Hematopoietic multipotent progenitor cell treated with erythropoietin and hydrocortisone succinate and interleukin-3 and kit ligand, for 15 days (in vitro differentiated cells): ENCODE measurements around the gene NISCH.
A peak's percentile ranks its signal among the peaks of the same experiment; 100 is the strongest.

Experiments
- DNase-seq: peaks from one replicate; pipeline ENCODE4 v3.0.0-alpha.2; 2015; ENCODE audit warnings: low spot score

The NISCH gene

DNA sequence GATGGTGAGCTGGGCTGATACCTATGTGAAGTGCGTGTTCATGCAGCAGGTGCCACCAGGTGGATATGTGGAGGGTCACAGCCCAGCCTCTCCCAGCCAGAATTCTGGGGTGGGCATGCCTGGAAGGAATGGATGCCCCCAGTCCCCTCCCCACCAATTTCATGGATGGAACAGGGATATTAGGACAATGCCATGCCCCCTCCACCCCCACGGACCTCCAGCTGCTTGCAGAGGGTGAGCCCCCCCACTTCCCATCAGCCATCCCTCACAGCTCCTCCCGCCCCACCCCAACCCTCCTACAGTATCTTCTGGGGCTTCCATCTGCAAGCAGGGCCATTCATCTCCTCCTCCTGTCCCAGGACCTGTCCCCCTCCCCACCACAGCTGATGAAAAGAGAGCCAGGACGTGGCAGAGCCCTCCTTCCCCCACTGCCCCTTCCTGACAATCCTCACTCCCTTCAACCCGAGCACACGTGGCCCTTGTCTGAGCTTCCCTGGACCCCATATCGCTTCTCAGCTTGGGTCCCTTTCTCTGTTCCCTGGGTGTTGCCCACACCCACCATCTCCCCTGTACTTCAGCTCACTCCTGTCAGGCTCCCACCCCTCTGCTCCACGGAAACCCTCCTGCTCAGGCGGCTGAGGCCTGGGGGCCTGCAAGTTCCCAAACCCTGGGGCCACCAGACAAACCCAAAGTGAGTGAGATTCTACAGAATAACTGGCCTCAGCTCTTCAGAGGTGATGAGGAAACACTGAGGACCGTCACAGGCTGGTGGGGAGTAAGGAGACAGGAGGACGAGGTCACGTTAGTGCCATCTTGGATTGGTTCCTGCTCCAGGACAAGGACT is 7.7 kb upstream of the NISCH start:
- DNase-seq, result no peak

DNA sequence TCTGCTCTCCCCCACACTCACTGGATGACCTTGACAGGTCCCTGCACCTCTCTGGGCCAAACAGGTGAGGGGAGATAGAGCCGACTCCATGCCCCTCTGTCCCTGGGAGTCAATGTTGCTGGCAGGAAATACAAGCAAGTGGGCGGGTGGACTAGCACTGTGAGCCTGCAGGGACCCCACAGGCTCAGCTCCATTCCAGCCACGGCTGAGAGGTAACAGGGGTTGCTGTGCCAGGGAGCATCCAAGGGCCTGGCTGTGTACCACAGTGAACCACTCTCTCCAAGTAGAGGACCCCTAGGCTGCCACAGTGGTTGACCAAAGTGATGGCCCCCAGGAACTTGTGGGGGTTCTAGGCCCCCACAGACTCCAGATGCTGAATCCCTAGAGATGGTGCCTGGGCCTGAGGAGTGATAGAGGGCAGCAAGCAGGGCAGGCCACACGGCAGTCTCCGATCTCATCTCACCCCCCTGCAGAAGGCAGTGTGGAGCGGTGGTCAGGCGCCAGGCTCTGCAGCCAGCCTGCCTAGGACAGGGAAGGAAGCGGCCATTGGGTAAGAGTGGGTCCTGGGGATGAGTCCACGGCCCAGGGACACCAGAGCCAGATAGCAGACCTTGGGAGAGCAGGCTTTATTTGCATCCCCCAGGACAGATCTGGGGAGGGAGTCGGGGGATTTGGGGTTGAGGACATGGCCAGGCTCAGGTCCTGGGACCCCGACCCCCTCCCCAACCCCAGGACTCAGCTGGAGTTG is 4.7 kb upstream of the NISCH start:
- DNase-seq, result no peak

DNA sequence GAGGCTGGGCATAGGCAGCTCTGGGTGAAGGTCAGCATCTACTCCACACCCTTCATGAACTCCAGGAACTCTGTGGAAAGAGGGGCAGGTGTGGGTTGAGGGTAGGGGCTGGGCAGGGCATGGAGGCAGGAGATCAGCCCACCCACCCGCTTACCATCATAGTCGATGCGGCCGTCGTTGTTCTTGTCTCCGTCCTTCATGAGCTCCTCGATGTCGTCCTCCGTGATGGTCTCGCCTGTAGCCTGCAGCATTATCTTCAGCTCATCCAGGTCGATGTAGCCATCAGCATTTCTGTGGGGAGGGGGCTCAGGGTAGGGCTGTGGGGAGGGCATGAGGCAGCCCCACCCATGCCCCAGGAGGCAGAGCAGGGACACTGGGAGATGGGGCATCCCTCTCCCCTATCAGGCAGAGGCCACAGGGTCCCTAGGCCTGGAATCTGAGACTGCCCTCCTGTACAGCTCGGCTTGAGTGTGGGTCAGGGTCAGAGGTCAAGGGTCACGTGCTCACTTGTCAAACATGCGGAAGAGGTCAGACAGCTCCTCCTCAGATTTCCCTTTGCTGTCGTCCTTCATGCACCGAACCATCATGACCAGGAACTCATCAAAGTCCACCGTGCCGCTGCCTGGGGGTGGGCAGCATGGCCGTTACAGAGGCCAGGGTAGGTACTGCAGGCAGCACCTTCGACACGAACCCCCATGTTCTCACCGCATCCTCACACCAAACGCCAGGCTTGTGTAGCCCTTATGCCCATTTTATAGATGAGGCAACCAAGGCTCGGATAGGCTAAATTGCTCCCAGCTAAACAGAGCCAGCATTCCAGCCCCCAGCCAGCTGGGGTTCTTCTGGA is 3.9 kb upstream of the NISCH start:
- DNase-seq, result no peak

DNA sequence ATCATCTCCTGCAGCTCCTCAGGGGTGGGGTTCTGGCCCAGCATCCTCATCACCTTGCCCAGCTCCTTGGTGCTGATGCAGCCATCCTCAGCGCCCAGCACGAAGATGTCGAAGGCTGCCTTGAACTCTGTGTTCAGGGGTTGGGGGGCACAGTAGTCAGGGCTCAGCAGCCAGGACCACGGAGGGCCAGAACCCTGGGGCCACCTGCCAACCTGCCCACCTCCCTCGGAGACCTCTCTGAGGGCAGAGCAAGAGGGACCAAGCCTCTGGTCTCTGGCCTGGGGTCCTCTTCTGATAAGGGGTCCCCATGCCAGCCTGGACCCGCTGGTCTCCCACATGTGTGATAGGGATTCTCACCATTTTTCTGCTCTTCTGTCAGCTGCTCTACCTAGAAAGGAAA is 3.3 kb upstream of the NISCH start:
- no peak for DNase-seq

DNA sequence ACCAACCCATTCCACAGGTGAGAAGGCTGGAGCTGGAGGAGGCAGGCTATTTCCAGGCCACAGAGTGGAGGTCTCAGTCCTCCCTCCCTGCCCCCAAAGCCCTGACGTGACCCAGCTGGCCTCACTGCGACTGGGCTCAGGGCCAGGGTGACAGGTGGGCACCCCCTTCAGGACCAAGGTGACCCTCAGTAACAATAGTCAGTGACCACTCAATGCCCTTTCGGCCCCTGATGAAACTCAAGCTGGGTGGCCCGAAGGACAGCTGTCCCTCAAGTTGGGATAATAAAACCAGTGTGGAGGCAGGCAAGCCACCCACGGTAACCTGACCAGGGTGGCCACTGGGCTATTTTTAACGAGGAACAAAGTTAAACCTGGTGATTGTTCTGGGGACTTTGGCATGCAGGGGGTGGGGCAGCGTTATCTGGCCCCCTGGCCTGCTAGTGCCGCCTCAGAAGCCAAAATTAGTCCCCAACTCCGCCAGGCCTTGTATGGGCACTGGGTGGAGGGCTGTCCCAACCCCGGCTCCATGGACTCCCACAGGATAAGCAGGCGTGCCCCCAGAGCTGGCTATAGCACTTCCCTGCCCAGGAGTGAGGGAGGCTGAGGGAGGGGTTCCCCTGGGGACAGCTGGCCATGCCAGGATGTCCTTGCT is 2.7 kb upstream of the NISCH start:
- no peak for DNase-seq

DNA sequence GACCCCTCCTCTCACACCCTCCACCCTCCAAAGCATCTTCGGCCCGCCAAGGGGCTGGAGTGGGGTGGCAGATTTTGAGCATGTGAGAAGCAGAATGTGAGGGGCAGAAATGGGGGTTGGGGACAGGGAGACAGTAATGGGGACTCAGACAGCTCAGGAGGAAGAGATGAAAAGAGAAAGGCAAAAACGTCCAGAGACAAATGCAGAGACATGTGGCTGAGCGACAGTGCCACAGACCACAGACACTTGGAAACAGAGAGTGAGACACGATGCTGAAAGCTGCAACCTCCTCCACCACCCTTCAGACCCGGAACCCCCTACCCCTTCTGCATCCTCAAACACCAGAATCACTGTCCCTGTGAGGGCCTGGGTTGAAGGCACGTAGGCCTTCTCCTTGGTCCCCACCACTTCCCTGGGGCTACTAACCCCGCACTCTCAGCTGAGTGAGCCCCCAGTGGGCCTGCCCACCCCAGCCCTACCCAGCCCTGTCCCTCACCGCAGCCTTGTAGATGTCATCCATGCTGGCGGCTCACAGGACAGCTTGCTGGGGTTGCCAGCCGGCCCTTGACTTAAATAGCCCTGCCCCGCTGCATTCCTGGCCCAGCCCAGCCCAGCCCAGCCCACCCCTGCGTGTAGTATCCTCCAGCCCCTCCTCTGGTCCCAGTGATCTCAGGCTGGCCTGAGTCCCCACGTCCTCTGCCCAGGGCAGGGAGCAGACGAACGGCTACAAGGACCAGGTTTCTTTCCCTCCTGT is 1.7 kb upstream of the NISCH start, which contains the start of gene TNNC1:
Gene TNNC1 (minus strand): TSS at position 546 of the 754 bp plus-strand sequence. CDS start 26 bp downstream, at position 520.
- DNase-seq, result no peak

DNA sequence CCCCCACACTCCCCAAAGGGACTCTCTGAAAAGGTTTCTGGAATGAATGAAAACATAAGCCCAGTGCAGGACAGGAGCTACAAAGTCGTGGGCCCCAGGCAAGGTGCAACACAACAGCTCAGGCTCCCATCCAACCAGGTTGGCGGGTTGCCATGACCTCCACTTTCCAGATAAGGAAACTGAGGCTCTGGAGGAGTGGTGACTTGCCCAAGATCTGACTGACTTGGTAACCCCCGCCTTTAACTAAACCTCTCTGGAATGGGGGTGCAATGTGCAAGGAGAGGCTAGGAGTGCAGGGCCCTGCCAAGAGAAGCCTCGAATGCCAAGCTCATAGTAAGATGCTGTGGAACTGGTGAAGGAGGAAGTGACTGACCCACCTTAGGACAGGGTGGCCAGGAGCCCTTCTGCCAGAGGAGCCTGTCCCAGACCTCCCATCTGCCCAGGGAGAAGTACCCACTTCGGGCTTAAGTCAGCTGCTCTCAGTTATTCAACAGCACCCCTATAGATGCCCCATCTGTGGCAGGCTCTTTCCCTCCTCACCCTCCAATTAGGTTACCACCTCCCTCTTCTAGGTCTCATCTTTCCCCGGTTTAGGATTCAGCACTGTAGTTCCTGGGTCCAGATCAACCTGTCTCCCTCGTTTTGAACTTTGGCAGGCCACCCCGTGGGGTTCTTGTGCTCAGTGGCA is 1.0 kb upstream of the NISCH start:
- DNase-seq, result peak; percentile 24

DNA sequence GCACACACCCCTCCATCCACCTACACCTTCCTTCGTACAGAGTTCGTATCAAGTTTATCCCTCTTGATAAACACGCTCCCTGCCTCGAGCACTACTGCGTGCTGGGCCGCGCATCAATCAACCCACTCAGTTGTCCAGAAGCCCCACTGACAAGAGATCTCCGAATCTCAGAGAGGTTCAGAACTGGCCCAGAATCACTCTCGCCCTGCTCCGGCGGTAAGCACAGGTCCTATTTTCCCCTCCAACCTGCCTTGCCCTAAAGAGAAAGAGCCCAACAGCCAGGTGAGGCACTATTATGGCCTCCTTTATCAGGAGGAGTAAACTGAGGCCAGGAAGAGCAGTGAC is 494 bp upstream of the NISCH start:
- no peak for DNase-seq

DNA sequence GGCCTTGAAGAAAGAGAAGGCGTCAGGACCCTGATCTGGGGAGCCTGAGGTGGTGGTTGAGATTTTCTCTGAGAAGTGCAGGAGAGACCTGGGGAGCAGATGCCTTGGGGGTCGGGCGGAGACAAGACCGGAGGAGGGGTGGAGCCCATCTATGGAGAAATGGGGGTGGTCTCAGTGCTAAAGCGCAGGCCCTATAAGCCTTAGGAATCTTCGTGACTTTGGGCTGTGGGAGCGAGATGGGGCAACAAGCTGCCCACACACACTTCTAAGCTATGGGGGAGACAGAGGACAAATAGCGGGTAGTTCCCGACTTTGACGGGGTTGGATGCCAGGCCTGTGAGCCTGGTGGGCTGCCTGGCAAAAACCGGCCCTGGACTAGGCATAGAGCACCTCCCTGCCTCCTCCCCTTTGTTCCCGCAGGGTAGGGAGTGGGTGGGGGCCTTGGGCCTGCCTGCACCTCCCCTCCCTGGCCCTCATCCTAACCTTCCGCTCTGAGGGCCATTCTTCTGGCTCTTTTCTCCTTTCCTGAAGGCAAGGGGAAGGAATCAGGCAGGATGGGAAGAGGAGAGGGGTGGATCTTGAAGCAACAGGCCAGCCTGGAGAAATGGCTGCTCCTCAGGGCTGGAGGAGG is 880 bp downstream of the NISCH start:
- DNase-seq, result no peak

DNA sequence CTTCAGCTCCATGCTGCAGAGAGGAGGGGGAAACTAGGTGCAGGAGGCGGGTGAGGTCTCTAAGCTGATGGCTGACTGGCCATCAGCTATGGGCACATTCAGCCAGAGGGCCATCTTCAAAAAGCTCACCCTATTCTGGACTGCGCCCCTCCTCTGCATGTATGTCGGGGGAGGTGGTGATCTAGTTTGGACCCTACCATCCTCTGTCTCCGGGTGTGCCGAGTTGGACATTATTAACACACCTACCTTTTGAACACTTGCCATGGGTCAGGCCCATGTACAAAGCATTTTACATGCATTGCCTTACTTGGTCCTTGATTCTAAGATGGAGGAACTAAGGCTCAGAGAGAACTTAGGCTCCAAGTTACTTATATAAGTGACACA is 1.4 kb downstream of the NISCH start:
- DNase-seq, result no peak

DNA sequence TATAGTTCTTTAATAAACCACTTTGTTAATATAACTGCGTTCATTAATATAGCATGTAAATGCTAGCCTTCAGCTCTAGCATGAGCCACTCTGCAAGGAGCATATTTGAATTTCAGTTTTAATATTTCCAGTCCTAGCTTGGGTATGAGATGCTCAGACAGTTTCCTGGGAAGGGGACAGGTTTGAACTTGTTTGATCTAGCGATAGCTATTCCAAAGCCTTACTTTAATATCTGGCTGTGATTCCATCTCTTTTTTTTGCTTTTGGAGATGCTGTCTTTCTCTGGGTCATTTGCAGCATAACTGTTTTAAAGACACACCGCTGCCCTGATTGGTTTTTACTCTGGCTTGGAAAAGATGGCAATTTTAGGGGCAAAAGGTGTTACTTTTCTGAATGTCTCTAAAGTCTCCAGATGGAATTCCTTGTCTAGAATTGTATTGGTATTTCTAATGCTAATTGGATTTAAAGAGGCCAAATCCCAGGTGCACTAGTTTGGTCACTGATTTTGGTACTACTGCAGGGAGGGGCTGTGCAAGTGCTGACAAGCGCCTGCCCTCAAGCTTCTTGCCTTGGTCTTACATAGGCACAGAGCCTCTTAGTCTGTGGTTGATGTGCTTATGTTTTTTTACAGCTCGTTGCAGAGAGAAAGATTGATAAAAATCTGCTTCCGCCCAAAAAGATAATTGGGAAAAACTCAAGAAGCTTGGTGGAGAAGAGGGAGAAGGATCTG is 2.8 kb downstream of the NISCH start:
- no peak for DNase-seq

DNA sequence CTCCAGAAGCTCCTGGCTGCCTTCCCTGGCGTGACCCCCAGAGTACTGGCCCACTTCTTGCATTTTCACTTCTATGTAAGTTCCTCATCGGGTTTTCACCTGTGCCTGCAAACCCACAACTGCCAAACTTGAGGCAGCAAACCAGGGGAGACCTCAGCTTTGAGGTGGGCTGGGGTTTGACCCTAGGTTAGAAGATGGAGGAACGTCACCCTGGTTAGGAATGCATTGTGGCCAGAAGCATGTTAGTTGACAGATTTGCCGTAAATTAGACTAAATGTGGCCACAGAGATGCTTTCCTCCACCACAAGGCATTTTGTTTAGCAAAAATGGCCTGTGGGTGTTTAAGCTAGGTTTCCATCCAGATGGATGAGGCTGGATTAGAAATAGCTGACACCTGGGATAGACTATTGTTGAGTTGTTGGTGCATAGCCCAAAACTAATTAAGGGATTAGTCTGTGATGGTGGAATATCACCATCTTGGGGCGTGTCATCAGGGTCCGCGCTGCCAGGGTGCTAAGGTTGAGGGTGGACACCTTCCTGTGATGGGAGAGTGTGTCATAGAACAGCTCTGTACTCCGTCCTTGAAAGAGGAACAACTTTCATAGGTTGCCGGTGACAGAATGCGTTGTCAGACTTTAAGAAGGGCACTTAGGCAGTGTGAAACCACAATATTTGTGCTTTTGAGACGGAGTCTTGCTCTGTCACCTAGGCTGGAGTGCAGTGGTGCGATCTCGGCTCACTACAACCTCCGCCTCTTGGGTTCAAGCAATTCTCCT is 3.6 kb downstream of the NISCH start:
- DNase-seq, result no peak

DNA sequence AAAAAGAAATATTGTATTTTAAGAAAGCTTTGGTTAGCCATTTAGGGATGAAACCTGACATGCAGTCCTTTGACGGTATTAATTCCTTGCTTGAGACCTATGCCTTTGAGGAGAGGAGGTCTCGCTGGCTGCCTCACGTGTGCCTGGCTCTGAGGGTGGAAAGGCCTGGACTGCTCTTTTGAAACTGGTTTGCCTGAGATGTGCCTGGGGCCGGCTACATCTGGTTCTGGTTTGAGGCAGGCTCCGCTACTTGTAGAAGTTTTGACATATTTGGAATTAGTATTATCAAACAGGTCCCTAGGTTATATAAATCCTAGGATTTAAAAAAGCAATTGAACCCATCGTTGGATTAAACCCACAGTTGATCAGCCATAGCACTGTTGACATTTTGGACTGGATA is 6.5 kb downstream of the NISCH start:
- no peak for DNase-seq

DNA sequence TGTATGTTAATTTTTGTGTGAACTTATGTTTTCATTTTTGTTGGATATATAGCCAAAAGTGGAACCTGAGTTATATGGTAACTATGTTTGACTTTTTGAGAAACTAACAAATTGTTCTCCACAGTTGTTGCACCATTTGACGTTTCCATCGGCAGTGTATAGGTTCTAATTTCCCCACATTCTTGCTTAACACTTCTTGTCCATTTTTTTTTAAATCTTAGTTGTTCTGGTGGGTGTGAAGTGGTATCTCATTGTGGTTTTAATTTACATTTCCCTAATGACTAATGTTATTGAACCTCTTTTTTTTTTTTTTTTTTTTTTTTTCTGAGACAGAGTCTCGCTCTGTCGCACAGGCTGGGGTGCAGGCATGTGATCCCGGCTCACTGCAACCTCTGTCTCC is 8.0 kb downstream of the NISCH start:
- no peak for DNase-seq

DNA sequence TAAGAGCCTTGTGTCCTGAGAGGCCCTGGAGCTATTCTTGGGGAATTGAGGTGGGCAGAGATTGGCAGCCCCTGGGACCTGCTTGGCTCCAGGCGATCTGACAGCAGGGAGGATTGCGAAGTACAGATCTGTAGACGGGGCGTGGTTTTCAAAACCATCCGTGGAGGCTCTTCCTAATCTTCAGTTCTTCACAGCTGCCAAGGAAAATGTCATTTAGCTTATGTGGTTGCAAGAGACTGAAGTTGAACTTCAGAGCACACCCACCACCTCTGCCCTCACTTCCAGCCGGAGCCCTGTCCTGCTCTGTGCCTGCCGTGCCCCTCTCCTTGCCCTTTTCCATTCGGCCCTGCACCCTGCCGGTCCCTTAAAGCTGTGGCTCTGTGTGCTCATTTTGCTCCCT is 12.9 kb downstream of the NISCH start:
- no peak for DNase-seq

DNA sequence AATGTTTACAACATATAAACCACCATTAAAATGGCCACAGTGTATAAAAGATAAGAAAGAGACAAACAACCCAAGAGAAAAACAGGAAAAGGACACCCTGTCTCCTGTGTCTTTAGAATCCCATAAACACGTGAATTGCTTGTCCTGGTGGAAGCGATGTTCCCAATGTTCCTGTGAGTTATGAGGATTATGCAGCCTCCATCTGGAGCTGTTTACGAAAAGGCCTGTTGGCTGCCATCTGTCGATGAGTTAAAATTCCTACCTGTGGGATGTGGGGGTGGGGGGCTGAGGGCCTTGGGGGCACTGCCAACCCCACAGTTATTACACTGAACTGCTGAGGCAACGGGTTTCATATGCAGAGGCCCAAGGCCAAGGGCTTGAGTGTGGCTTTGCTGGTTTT is 13.6 kb downstream of the NISCH start:
- DNase-seq, result no peak

DNA sequence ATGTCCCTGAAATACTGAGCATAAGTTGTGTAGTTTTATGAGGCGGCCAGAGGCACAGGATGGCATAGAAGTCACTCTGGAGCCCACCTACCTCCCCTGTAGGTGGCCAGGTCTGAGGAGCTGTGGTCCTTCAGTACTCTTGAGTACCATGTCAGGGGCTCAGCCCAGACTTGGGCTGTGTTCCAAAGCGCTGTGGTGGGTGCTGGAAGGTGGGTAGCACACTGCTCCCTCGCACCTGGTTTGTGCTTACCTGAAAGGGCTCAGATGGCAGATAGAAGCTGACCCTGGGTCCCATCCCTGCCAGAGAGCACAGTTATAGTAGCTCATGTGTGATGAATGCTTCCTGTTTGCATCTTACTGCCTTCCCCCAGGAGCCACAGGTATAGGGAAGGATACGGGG is 15.5 kb downstream of the NISCH start:
- no peak for DNase-seq

DNA sequence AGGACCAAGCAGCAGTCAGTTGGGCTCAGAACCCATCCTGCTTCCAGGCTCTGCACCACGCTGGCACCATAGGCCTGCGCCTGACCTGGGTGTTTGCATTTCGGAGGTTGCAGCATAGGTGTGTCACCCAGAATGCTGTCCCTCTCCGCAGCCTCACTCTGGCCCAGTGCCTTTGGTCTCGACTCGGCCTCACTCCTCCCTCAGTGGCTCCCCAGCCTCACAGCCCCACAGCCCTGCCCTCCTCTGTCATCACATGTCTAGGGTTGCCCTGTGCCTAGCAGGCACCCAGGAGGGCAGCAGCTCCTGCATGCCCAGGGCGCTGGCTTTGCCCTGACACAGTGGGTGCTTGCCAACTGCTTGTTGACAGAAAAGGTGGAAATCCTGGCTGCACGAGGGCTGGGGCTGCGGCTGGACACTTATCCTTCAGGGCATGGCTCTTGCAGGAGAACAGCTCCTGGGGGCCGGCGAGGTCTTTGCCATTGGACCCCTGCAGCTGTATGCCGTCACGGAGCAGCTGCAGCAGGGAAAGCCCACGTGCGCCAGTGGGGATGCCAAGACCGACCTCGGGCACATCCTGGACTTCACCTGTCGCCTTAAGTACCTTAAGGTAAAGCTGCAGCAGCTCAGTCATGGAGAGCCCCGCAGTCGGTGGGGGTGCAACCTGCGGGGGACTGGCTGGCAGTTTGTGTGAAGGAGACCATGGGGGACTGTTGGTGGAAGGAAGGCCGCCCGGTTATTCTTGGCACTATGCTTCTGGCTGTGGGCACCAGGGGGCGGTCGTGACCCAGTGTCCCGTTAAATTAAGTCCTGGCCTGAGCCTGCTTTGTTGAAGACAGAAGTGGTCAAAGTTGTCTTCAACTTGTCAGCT is 16.2 kb downstream of the NISCH start:
- peak; percentile 59 for DNase-seq
